Peyer's patch (tissue), 4 donors: Measurements from ENCODE around the gene SEC23A.

ENCODE experiments used
- CTCF ChIP-seq, 6 experiments: fragments of 450-650 bp in 4 of 6; fragments of 200-600 bp in 2 of 6; sonication (generic) in 1 of 6; IDR thresholded peaks; one replicate each; pipeline ENCODE4 v1.5.1; 2017 to 2019; ENCODE audit warnings: antibody characterized with exemption in 6 of 6, mild to moderate bottlenecking in 3 of 6, moderate library complexity in 1 of 6
- POLR2A ChIP-seq, 2 donors: fragments of 450-650 bp; IDR thresholded peaks; one replicate each; pipeline ENCODE4 v1.5.1; 2017; ENCODE audit warnings: antibody characterized with exemption in 2 of 2, mild to moderate bottlenecking in 2 of 2, moderate library complexity in 2 of 2

DNA sequence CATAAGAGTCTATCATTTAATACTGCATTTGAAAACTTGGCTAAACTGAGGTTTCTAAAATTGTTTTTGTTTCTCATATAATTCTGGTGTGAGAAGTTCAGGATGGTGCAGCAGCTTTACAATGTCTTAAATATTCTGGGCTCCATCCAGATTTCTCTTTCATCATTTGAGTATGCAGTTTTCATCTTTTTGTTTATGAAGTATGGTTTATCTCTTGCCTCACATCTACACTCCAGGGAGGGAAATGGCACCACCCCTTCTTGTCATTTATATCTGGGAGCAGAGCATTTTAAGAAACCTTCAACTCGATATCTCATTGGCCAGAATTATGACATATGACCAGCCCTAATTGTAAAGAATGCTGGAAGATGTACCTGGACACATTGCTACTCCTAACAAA lies 35.4 kb upstream of the SEC23A start:
- no peak for TF ChIP-seq POLR2A (IDR thresholded peaks at IDR 0.05)
- TF ChIP-seq CTCF (IDR thresholded peaks at IDR 0.05), result no peak
